ENCODE data around the gene FOXN3. TPM values are rescaled to one million over a fixed set of nuclear protein-coding genes. Genes with fewer than 3 reads are reported as not detected.

The FOXN3 gene
- total RNA-seq, 6 experiments from 2014 or later: 41.5 to 74.2 (median 55.8) TPM

DNA sequence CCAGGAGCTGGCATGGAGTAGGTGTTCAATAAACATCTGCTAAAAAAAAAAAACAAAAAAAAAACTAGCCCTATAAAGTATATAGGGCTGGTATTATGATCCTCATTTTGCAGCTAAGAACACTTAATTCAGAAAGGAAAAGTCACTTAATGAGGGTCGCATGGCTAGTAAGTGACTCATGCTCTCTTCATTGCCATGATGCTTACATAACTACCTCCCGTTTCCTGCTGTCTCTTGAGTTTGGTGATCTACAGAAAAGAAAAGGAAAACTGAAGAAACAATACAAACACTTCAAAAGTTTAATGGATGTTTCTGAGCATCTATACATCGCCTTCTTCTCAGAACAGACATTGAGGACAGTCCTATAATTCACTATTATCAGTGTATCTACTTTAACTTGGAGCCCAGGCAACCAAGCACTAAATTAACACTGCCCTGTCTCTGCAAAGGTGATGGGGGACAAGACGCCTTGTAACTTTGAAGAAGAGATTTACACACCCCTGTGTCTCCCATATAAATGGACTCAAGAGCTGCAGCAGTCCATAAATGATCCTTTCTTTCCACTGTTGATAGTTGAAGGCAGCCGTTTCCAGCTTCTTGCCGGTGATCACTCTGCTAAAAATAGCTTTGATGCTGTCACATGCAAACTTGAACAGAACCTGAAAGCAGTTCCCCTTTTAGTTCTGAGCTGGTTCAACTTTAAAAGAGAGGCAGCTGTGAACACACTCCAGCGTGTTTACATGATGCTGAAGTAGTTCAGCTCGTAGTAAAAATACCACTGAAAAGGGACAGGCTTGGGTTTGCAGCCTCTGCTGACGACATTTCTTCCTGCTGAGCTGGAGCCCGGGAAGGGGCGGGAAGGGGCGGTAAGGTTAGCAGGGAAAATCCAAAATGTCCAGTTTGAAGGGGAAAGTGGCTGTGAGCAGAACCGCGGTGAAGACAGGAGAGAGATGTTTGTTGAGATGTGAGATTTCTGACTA, 113.3 kb downstream of the FOXN3 start:
- Histone ChIP-seq H3K27me3 (no peaks in the 10 kb centered on the region), H3K9me3 (no peaks in the 10 kb centered on the region), H3K4me1 (peaks cover 0 to 41% (median 5%) of the 10 kb centered on the region in 4 donors), H3K36me3 (no peaks in the 10 kb centered on the region), H3K27ac (peak overlapping the region; percentile 37 to 76 (median 56)), H3K4me3 (no peak overlapping the region)
- intact Hi-C loops (cut with DNase I): no loop called here
- ATAC-seq (peak; percentile 30 to 60 (median 48)), DNase-seq (no peak)
- no peak for TF ChIP-seq POLR2A (IDR thresholded peaks at IDR 0.05)
- TF ChIP-seq, protein P1, sequence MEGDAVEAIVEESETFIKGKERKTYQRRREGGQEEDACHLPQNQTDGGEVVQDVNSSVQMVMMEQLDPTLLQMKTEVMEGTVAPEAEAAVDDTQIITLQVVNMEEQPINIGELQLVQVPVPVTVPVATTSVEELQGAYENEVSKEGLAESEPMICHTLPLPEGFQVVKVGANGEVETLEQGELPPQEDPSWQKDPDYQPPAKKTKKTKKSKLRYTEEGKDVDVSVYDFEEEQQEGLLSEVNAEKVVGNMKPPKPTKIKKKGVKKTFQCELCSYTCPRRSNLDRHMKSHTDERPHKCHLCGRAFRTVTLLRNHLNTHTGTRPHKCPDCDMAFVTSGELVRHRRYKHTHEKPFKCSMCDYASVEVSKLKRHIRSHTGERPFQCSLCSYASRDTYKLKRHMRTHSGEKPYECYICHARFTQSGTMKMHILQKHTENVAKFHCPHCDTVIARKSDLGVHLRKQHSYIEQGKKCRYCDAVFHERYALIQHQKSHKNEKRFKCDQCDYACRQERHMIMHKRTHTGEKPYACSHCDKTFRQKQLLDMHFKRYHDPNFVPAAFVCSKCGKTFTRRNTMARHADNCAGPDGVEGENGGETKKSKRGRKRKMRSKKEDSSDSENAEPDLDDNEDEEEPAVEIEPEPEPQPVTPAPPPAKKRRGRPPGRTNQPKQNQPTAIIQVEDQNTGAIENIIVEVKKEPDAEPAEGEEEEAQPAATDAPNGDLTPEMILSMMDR (IDR thresholded peaks at IDR 0.05): no peak
- 41% methylated on average over 14 of the region's 14 CpGs for WGBS (ENCODE audit: insufficient coverage, low coverage, low lambda C conversion rate, missing lambda C conversion rate)

DNA sequence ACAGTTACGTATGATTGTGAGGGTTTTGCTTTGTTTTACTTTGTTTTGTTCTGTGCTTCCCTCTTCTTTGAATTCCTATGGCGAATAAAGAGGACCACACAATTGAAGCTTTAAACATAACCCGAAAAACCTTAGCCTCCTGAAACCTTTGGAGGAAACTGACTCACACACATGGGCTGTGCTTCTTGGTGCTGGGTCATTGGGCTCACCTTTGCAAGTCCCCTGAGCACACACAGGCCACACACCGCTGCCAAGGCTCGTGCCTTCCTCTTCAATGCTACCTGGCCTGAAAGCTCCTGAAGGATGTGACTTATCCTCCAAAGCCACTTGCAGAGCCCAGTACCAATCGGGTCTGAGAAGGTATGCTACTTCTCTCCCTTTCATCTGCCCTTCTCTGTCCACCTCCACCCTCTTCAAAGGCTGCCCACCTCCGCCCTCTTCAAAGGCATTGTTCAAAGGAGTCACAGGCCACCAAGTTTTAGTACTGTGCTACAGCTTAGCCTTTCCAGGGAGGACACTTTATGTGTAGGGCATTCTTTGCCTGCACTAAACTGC, 114.6 kb downstream of the FOXN3 start:
- DNase-seq (no peak), ATAC-seq (no peak)
- Histone ChIP-seq H3K27me3 (no peaks in the 10 kb centered on the region), H3K27ac (no peak overlapping the region), H3K9me3 (no peaks in the 10 kb centered on the region), H3K4me3 (no peak overlapping the region), H3K36me3 (no peaks in the 10 kb centered on the region), H3K4me1 (peaks cover 0 to 40% (median under 1%) of the 10 kb centered on the region in 4 donors)
- TF ChIP-seq POLR2A (IDR thresholded peaks at IDR 0.05): no peak
- TF ChIP-seq, protein P1 (IDR thresholded peaks at IDR 0.05): no peak
- intact Hi-C loops (cut with DNase I): no loop called here
- WGBS (ENCODE audit: insufficient coverage, low coverage, low lambda C conversion rate, missing lambda C conversion rate): 73% methylated on average over 3 of the region's 7 CpGs

DNA sequence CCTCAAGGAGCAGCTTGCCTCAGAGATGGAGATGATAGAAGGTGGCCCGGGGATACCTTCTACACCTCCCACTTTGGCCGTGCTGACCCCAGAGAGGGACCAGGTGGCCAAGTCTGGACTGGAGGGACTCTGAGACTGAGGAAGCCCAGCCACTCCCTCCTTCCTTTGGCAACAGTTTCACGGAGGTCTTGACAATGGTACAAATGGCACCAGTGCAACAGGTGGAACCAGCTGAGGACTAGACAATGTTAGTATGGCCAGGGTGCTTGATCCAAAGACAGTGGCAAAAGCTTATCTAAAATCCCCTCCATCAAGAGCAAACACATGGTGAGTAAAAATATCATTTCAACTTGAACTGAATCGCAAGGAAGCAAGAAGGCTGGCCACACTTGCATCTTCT, 117.4 kb downstream of the FOXN3 start:
- Histone ChIP-seq H3K36me3 (no peaks in the 10 kb centered on the region), H3K27ac (no peak overlapping the region), H3K4me3 (no peak overlapping the region), H3K9me3 (no peaks in the 10 kb centered on the region), H3K27me3 (no peaks in the 10 kb centered on the region), H3K4me1 (peaks cover 0 to 42% (median 6%) of the 10 kb centered on the region in 4 donors)
- DNase-seq: no peak
- intact Hi-C loops (cut with DNase I): no loop called here
- 100% methylated on average over 4 of the region's 4 CpGs for WGBS (ENCODE audit: insufficient coverage, low coverage, low lambda C conversion rate, missing lambda C conversion rate)
- TF ChIP-seq, protein P1 (IDR thresholded peaks at IDR 0.05): no peak
- no peak for TF ChIP-seq POLR2A (IDR thresholded peaks at IDR 0.05)
- no peak for ATAC-seq

DNA sequence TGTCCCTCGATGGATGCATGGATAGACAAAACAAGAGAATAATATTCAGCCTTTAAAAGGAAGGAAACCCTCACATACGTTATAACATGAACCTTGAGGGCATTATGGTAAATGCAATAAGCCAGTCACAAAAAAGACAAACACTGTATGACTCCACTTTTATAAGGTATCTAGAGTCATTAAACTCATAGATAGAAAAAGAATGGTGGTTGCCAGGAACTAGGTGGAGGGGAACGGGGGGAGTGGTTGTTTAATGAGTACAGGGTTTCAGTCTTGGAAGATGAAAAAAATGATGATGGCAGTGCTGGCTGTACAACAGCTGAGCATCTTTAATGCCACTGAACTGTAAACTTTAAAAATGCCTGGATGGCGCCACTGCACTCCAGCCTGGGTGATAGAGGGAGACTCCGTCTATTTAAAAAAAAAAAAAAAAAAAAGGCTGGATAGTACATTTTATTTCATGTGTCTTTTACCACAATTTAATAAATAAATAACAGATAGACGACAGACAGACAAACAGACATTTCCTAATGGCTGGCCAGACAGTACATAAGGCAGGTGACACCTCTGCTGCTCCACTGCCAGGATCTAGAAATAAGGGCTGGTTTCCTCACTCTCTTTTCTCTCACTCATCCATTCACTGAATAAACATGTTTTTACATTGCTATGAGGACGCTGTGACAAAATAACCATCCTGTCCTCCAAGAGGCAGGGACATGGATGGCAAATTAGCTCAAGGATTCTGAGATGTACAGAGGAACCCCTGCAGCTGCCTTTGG, 118.8 kb downstream of the FOXN3 start:
- H3K4me1 ChIP-seq: peaks cover 0 to 32% (median 6%) of the 10 kb centered on the region in 4 donors
- H3K27ac ChIP-seq: no peak overlapping the region
- no peaks in the 10 kb centered on the region for H3K36me3 ChIP-seq
- intact Hi-C loops (cut with DNase I): no loop called here
- ATAC-seq (peak; percentile 45 to 72 (median 61)), DNase-seq (no peak)
- no peak for TF ChIP-seq POLR2A (IDR thresholded peaks at IDR 0.05)
- WGBS (ENCODE audit: insufficient coverage, low coverage, low lambda C conversion rate, missing lambda C conversion rate): 75% methylated on average over 6 of the region's 7 CpGs
- H3K27me3 ChIP-seq: no peaks in the 10 kb centered on the region
- H3K4me3 ChIP-seq: no peak overlapping the region
- no peaks in the 10 kb centered on the region for H3K9me3 ChIP-seq
